C4-2B (cell line): Measurements from ENCODE around the gene THAP8.
"Not testable (repeated sequence)": the region's sequence is repeated elsewhere in the genome, so short reads cannot be mapped to it uniquely, and the experiment has no call there.

Experiments used
- H3K27ac ChIP-seq: fragments of 450-650 bp; 2 replicates; pipeline ENCODE4 v1.5.1; 2017
- ZFX ChIP-seq: fragments of 450-650 bp; IDR thresholded peaks from 2 replicates; pipeline ENCODE4 v1.6.1; 2017
- TF ChIP-seq, protein P1 (sequence below): fragments of 450-650 bp; conservative IDR thresholded peaks from 2 replicates; pipeline ENCODE4 v1.5.1; 2017; ENCODE audit warnings: mild to moderate bottlenecking

Gene THAP8

GRCh38 chr19:36041831-36042230 is 12.3 kb downstream of the THAP8 start:
- H3K27ac ChIP-seq: no peak overlapping the region
- TF ChIP-seq, protein P1, sequence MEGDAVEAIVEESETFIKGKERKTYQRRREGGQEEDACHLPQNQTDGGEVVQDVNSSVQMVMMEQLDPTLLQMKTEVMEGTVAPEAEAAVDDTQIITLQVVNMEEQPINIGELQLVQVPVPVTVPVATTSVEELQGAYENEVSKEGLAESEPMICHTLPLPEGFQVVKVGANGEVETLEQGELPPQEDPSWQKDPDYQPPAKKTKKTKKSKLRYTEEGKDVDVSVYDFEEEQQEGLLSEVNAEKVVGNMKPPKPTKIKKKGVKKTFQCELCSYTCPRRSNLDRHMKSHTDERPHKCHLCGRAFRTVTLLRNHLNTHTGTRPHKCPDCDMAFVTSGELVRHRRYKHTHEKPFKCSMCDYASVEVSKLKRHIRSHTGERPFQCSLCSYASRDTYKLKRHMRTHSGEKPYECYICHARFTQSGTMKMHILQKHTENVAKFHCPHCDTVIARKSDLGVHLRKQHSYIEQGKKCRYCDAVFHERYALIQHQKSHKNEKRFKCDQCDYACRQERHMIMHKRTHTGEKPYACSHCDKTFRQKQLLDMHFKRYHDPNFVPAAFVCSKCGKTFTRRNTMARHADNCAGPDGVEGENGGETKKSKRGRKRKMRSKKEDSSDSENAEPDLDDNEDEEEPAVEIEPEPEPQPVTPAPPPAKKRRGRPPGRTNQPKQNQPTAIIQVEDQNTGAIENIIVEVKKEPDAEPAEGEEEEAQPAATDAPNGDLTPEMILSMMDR: no peak
- no peak for TF ChIP-seq ZFX

- not testable (repeated sequence) for H3K27ac ChIP-seq
Observed at GRCh38 chr19:36041092-36041491, 13.0 kb downstream of the THAP8 start.

DNA sequence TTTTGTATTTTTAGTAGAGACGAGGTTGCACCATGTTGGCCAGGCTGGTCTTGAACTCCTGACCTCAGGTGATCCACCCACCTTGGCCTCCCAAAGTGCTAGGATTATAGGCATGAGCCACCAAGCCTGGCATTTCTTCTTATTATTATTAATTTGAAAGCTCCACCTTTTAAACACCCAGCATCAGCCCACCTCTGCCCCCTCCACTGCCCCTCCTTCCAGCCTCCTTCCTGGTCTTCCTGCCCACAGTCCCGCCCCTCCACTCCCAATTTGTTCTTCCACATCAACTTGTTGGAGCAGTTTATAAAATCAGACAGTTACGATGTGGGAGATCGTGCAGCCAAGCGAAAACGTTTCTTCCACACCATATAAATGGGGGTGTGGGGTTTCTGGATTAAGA is 13.6 kb downstream of the THAP8 start:
- TF ChIP-seq ZFX: no peak
- TF ChIP-seq, protein P1: no peak
- no peak overlapping the region for H3K27ac ChIP-seq

DNA sequence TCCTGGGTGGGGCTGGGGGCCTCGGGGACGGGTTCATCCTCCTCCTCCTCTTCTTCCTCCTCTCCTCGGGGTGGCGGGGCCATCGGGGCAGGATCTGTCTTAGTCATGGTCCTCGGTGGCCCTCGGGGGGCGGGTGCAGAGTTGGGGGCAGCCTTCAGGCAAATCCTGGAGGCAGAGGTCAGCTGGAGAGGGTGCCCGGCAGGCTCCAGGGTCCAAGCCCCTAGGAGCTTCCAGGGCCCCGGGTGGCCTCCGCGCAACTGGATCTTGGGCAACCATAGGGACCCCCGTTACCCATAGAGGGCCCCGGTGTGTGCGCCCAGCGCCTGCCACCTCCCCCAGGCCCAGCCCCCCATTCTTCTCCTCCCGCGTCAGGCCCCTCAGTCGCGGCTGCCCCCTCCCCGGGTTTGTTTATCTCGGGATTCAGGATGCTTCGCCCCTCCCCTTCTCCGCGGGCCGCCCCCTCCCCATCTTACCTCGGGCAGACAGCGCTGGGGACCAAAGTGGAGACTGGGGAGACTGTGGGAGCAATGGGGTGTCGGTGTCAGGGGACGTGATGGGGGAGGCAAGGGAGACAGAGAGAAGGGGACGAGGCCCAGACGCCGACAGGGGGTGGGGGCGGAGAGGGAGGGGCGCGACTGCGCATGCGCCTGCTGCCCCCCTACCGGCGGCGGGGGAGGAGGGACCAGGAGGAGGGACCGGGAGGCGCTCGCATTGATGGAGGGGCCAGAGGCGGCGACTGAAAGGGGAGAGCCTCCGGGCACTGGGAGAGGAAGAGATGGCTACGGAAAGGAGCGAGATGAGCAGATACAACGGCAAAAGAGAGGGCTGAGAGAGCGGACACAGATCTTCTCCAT is 21.6 kb downstream of the THAP8 start, which contains the start of gene CLIP3:
CLIP3 (minus strand) TSS at position 623 of the 854 bp plus-strand sequence; CDS start at position 107, 516 bp downstream.
- TF ChIP-seq, protein P1: no peak
- TF ChIP-seq ZFX: no peak
- no peak within 1 kb of the TSS for H3K27ac ChIP-seq

GRCh38 chr19:36031308-36031707 is 22.8 kb downstream of the THAP8 start:
- H3K27ac ChIP-seq: no peak overlapping the region
- TF ChIP-seq, protein P1: no peak
- no peak for TF ChIP-seq ZFX

GRCh38 chr19:36030264-36031148 is 23.6 kb downstream of the THAP8 start:
- TF ChIP-seq, protein P1: no peak
- TF ChIP-seq ZFX: no peak
- H3K27ac ChIP-seq: no peak overlapping the region

DNA sequence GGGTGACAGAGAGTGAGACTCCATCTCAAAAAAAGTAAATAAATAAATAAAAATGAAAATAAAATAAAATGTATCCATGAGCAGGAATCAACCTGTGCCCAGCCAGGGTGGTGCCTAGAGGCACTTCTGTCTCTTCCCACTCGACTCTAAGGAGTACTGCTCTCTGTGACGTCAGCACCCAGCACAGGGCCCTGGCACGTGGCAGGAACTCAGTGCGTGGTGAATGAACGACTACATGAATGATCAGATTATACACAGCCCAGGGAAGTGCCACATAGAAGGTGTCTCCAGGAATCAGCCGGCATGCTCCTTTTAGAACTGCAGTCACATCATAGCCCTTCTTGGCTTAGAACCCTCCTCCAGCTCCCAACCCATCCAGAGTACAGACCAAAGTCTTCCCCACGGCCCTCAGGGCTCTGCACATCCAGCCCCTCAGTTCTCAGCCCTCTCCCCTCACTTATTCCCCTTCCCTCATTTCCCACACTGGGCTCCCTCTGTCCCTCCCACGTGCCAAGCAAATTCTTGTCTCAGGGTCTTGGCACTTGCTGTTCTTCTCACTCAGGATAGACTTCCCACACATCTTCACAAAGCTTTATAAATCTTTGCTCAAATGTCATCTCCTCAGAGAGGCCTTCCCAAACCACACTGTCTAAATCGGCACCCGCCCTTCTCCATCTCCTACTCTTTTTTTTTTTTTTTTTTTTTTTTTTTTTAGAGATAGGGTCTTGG is 25.6 kb downstream of the THAP8 start:
- no peak overlapping the region for H3K27ac ChIP-seq
- TF ChIP-seq, protein P1: no peak
- TF ChIP-seq ZFX: no peak
